Suprapubic skin (tissue), 4 donors: ENCODE results near the gene LRRC1.

ENCODE experiments used
- EP300 ChIP-seq: sonication (generic); formaldehyde crosslinking; IDR thresholded peaks from one replicate; pipeline ENCODE4 v1.6.1; 2017; ENCODE audit warnings: antibody characterized with exemption
- POLR2A ChIP-seq, 2 donors: fragments of 450-650 bp; IDR thresholded peaks; one replicate each; pipeline ENCODE4 v1.6.1; 2017; ENCODE audit warnings: antibody characterized with exemption in 2 of 2, mild to moderate bottlenecking in 2 of 2, moderate library complexity in 2 of 2
- POLR2AphosphoS5 ChIP-seq, 3 donors: sonication (generic); formaldehyde crosslinking; IDR thresholded peaks; one replicate each; pipeline ENCODE4 v1.6.1; 2017; ENCODE audit warnings: antibody characterized with exemption in 3 of 3
- TF ChIP-seq, protein P1 (sequence below), 2 donors: fragments of 200-600 bp in 1 of 2; fragments of 450-650 bp in 1 of 2; sonication (generic) in 1 of 2; IDR thresholded peaks; one replicate each; pipeline ENCODE4 v1.5.1; 2016 to 2019; ENCODE audit warnings: antibody characterized with exemption in 2 of 2, mild to moderate bottlenecking in 1 of 2, moderate library complexity in 1 of 2

DNA sequence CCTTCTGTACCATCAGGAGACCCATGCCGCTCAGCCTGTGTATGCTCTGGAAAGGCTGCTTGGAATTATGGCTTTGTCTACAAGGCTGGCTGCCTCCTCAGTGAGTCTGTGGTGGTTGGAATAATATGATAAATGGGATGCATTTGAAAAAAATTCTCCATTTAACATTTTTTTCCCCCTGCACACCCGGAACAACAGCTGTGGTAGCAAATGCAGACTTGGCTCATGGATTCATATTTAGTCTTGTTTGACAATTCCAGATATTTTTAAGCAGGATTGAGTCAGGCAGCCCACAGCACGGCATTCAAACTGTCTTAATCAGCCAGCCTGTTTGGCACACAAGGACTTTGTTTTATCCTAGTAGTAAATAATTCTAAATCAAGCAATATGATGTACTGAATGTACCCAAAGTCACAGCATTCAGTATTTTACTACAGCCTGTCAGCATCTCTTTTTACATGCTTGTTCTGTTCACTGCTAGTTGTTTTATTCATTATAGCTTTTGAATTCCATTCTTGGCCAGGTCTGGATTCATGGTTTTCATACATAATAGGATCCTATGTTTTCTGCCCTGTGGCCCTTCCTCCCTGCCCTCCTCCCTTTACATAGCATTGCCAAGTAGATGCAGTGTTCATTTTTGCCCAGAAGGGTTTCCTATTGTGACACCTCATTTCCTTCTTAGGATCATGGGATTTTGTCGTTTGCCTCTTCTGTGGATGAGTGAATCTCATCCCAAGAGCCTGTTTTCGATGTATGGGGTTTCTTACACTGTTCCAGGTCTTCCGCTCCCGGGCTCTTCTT, 68.1 kb downstream of the LRRC1 start:
- TF ChIP-seq, protein P1, sequence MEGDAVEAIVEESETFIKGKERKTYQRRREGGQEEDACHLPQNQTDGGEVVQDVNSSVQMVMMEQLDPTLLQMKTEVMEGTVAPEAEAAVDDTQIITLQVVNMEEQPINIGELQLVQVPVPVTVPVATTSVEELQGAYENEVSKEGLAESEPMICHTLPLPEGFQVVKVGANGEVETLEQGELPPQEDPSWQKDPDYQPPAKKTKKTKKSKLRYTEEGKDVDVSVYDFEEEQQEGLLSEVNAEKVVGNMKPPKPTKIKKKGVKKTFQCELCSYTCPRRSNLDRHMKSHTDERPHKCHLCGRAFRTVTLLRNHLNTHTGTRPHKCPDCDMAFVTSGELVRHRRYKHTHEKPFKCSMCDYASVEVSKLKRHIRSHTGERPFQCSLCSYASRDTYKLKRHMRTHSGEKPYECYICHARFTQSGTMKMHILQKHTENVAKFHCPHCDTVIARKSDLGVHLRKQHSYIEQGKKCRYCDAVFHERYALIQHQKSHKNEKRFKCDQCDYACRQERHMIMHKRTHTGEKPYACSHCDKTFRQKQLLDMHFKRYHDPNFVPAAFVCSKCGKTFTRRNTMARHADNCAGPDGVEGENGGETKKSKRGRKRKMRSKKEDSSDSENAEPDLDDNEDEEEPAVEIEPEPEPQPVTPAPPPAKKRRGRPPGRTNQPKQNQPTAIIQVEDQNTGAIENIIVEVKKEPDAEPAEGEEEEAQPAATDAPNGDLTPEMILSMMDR (IDR thresholded peaks at IDR 0.05), result no peak
- TF ChIP-seq POLR2AphosphoS5 (IDR thresholded peaks at IDR 0.05), result no peak
- no peak for TF ChIP-seq POLR2A (IDR thresholded peaks at IDR 0.05)
- TF ChIP-seq EP300, result no peak
